Skeletal muscle tissue (tissue), 5 donors: ENCODE measurements around the gene AP5Z1. TPM values are rescaled to one million over a fixed set of nuclear protein-coding genes. Genes with fewer than 3 reads are reported as not detected.

Experiments used
- H3K27ac ChIP-seq: one replicate; pipeline ENCODE4 v1.7.0; 2013; ENCODE audit warnings: mild to moderate bottlenecking, low read depth, low read length, inconsistent platforms
- H3K27me3 ChIP-seq, 3 donors: one replicate each; pipeline ENCODE4 v1.7.0; 2013; ENCODE audit warnings: low read length in 3 of 3; ENCODE audit not compliant: control insufficient read depth in 3 of 3, insufficient read depth in 3 of 3
- H3K36me3 ChIP-seq, 3 donors: one replicate each; pipeline ENCODE4 v1.7.0; 2013; ENCODE audit warnings: low read length in 3 of 3; ENCODE audit not compliant: control insufficient read depth in 3 of 3, insufficient read depth in 3 of 3
- H3K4me1 ChIP-seq, 3 donors: one replicate each; pipeline ENCODE4 v1.7.0; 2013; ENCODE audit warnings: low read length in 3 of 3, mild to moderate bottlenecking in 3 of 3; ENCODE audit not compliant: control insufficient read depth in 3 of 3, insufficient read depth in 3 of 3
- H3K4me3 ChIP-seq, 3 donors: one replicate each; pipeline ENCODE4 v1.7.0; 2013; ENCODE audit warnings: low read length in 3 of 3
- H3K9ac ChIP-seq, 3 donors: one replicate each; pipeline ENCODE4 v1.7.0; 2013; ENCODE audit warnings: low read length in 3 of 3, mild to moderate bottlenecking in 3 of 3, moderate library complexity in 2 of 3, low read depth in 1 of 3
- H3K9me3 ChIP-seq, 3 donors: one replicate each; pipeline ENCODE4 v1.7.0; 2013; ENCODE audit warnings: low read length in 3 of 3; ENCODE audit not compliant: control insufficient read depth in 3 of 3
- small RNA-seq: library from RNA; depleted of rRNA; stranded (forward); fragments of <200 nt; gene quantifications from one replicate; pipeline ENCODE3, GENCODE V24; 2014
- total RNA-seq: library from RNA; depleted of rRNA; stranded (reverse); fragments of >200 nt; gene quantifications from one replicate; pipeline ENCODE4 v1.2.3, GENCODE V29; 2014
- donor health status: Osteomylitis.

AP5Z1 gene
- total RNA-seq, 1 donor from 2014 or later, result 13.6 TPM

- H3K27ac ChIP-seq, result no peak overlapping the region
- peaks cover 0 to 3% (median 0%) of the 10 kb centered on the region in 3 donors for H3K4me1 ChIP-seq
- no peaks in the 10 kb centered on the region for H3K36me3 ChIP-seq
- no peaks in the 10 kb centered on the region for H3K27me3 ChIP-seq
- H3K9me3 ChIP-seq, result no peaks in the 10 kb centered on the region
- no peak overlapping the region for H3K9ac ChIP-seq
- no peak overlapping the region for H3K4me3 ChIP-seq
Observed at GRCh38 chr7:4836206-4836661, 60.8 kb downstream of the AP5Z1 start.

- Histone ChIP-seq H3K4me1 (peaks cover 0 to 3% (median 0%) of the 10 kb centered on the region in 3 donors), H3K4me3 (no peak overlapping the region), H3K27ac (no peak overlapping the region), H3K36me3 (no peaks in the 10 kb centered on the region), H3K9ac (no peak overlapping the region), H3K9me3 (no peaks in the 10 kb centered on the region), H3K27me3 (no peaks in the 10 kb centered on the region)
Observed at GRCh38 chr7:4837041-4837802, 61.8 kb downstream of the AP5Z1 start.

- no peak overlapping the region for H3K27ac ChIP-seq
Observed at GRCh38 chr7:4837803-4838625, 62.6 kb downstream of the AP5Z1 start.

GRCh38 chr7:4838626-4839334, 63.4 kb downstream of the AP5Z1 start:
- Histone ChIP-seq H3K27ac (no peak overlapping the region), H3K4me3 (no peak overlapping the region), H3K9me3 (no peaks in the 10 kb centered on the region), H3K4me1 (peaks cover 0 to 3% (median 0%) of the 10 kb centered on the region in 3 donors), H3K27me3 (no peaks in the 10 kb centered on the region), H3K9ac (no peak overlapping the region), H3K36me3 (no peaks in the 10 kb centered on the region)

More at GRCh38 chr7:4837803-4838625, 62.6 kb downstream of the AP5Z1 start:
- Histone ChIP-seq H3K9ac (no peak overlapping the region), H3K36me3 (no peaks in the 10 kb centered on the region), H3K4me1 (peaks cover 0 to 3% (median 0%) of the 10 kb centered on the region in 3 donors), H3K9me3 (no peaks in the 10 kb centered on the region), H3K4me3 (no peak overlapping the region), H3K27me3 (no peaks in the 10 kb centered on the region)

- Histone ChIP-seq H3K4me1 (peaks cover 0 to 3% (median 0%) of the 10 kb centered on the region in 3 donors), H3K4me3 (no peak overlapping the region), H3K9me3 (no peaks in the 10 kb centered on the region), H3K36me3 (no peaks in the 10 kb centered on the region), H3K27ac (no peak overlapping the region), H3K9ac (no peak overlapping the region), H3K27me3 (no peaks in the 10 kb centered on the region)
Observed at GRCh38 chr7:4840079-4840501, 64.7 kb downstream of the AP5Z1 start.

Small RNA genes within 50 kb of the gene (small RNA-seq; reads per million reads assigned to genes)
- gene MIR4656 (not detected), gene RF00019 (not detected)

Other genes starting within 250 kb of the AP5Z1 start
- gene FOXK1, start 93.3 kb upstream of the AP5Z1 start, total RNA-seq, result 17.2 TPM
- gene PAPOLB, start 86.4 kb downstream of the AP5Z1 start, total RNA-seq, result under 0.01 TPM
- 1.0 TPM for gene RADIL, start 108.1 kb downstream of the AP5Z1 start, total RNA-seq
- gene MMD2, start 183.6 kb downstream of the AP5Z1 start, total RNA-seq, result not detected